ENCODE data around the gene SLC6A11. TPM values are rescaled to one million over a fixed set of nuclear protein-coding genes. Genes with fewer than 3 reads are reported as not detected.

The SLC6A11 gene
- total RNA-seq, 4 donors from 2014 or later, result 1.8 to 7.8 (median 5.3) TPM

- no peak overlapping the region for H3K4me3 ChIP-seq (ENCODE audit: low read depth, poor library complexity, severe bottlenecking)
- WGBS, 2 donors, result 54 to 59% methylated on average over 9 of the region's 9 CpGs
- peak in 1 of 2 donors; percentile 59 for DNase-seq (ENCODE audit: low spot score in 2 of 2)
- TF ChIP-seq POLR2A (IDR thresholded peaks at IDR 0.05), result no peak
- TF ChIP-seq, protein P1, sequence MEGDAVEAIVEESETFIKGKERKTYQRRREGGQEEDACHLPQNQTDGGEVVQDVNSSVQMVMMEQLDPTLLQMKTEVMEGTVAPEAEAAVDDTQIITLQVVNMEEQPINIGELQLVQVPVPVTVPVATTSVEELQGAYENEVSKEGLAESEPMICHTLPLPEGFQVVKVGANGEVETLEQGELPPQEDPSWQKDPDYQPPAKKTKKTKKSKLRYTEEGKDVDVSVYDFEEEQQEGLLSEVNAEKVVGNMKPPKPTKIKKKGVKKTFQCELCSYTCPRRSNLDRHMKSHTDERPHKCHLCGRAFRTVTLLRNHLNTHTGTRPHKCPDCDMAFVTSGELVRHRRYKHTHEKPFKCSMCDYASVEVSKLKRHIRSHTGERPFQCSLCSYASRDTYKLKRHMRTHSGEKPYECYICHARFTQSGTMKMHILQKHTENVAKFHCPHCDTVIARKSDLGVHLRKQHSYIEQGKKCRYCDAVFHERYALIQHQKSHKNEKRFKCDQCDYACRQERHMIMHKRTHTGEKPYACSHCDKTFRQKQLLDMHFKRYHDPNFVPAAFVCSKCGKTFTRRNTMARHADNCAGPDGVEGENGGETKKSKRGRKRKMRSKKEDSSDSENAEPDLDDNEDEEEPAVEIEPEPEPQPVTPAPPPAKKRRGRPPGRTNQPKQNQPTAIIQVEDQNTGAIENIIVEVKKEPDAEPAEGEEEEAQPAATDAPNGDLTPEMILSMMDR (IDR thresholded peaks at IDR 0.05), result no peak
- intact Hi-C loops (cut with DNase I; ENCODE audit: low total_unique reads), result no loop called here
Measured at GRCh38 chr3:10928407-10928960, 112.5 kb downstream of the SLC6A11 start.

GRCh38 chr3:10928961-10929471, 113.0 kb downstream of the SLC6A11 start:
- WGBS, 2 donors, result 88 to 91% methylated on average over 17 of the region's 17 CpGs
- DNase-seq (ENCODE audit: low spot score in 2 of 2), result peak in 1 of 2 donors; percentile 76
- intact Hi-C loops (cut with DNase I; ENCODE audit: low total_unique reads), result no loop called here
- no peak for TF ChIP-seq POLR2A (IDR thresholded peaks at IDR 0.05)
- TF ChIP-seq, protein P1 (IDR thresholded peaks at IDR 0.05), result no peak
- H3K4me3 ChIP-seq (ENCODE audit: low read depth, poor library complexity, severe bottlenecking), result no peak overlapping the region

GRCh38 chr3:10929978-10930665, 114.1 kb downstream of the SLC6A11 start:
- TF ChIP-seq, protein P1 (IDR thresholded peaks at IDR 0.05), result no peak
- TF ChIP-seq POLR2A (IDR thresholded peaks at IDR 0.05), result no peak
- intact Hi-C loops (cut with DNase I; ENCODE audit: low total_unique reads), result no loop called here
- 79% methylated on average over 9 of the region's 9 CpGs for WGBS, 2 donors
- DNase-seq (ENCODE audit: low spot score in 2 of 2), result peak in 1 of 2 donors; percentile 72
- H3K4me3 ChIP-seq (ENCODE audit: low read depth, poor library complexity, severe bottlenecking), result no peak overlapping the region

- DNase-seq (ENCODE audit: low spot score in 2 of 2), result peak in 1 of 2 donors; percentile 68
- no peak overlapping the region for H3K4me3 ChIP-seq (ENCODE audit: low read depth, poor library complexity, severe bottlenecking)
- no peak for TF ChIP-seq POLR2A (IDR thresholded peaks at IDR 0.05)
- TF ChIP-seq, protein P1 (IDR thresholded peaks at IDR 0.05), result no peak
- intact Hi-C loops (cut with DNase I; ENCODE audit: low total_unique reads), result no loop called here
- 80 to 83% methylated on average over 7 to 8 of the region's 8 CpGs for WGBS, 2 donors
Measured at GRCh38 chr3:10930666-10931040, 114.6 kb downstream of the SLC6A11 start.

GRCh38 chr3:10932596-10932995, 116.6 kb downstream of the SLC6A11 start:
- 81 to 82% methylated on average over 7 of the region's 7 CpGs for WGBS, 2 donors
- no peak for TF ChIP-seq POLR2A (IDR thresholded peaks at IDR 0.05)
- TF ChIP-seq, protein P1 (IDR thresholded peaks at IDR 0.05), result no peak
- peak in 1 of 2 donors; percentile 54 for DNase-seq (ENCODE audit: low spot score in 2 of 2)
- intact Hi-C loops (cut with DNase I; ENCODE audit: low total_unique reads), result no loop called here
- no peak overlapping the region for H3K4me3 ChIP-seq (ENCODE audit: low read depth, poor library complexity, severe bottlenecking)

Measured in lower leg skin (tissue), 4 donors.